Thyroid gland (tissue), 4 donors: ENCODE results near the gene OXA1L.

Source experiments
- CTCF ChIP-seq, 6 experiments: fragments of 200-600 bp in 3 of 6; fragments of 450-650 bp in 3 of 6; sonication (generic) in 3 of 6; IDR thresholded peaks; one replicate each; pipeline ENCODE4 v1.5.1; 2016 to 2019; ENCODE audit warnings: antibody characterized with exemption in 6 of 6, mild to moderate bottlenecking in 2 of 6, inconsistent platforms in 1 of 6, moderate library complexity in 1 of 6
- POLR2A ChIP-seq, 2 donors: fragments of 450-650 bp; IDR thresholded peaks; one replicate each; pipeline ENCODE4 v1.6.1; 2017; ENCODE audit warnings: antibody characterized with exemption in 2 of 2, mild to moderate bottlenecking in 2 of 2, moderate library complexity in 1 of 2

GRCh38 chr14:22802860-22803686 lies 36.6 kb downstream of the OXA1L start:
- TF ChIP-seq POLR2A (IDR thresholded peaks at IDR 0.05): no peak
- no peak for TF ChIP-seq CTCF (IDR thresholded peaks at IDR 0.05)
